HG03571 (cell line): Measurements from ENCODE around the gene ABCA8.
A peak's percentile ranks its signal among the peaks of the same experiment; 100 is the strongest.
"Not testable (repeated sequence)": the region's sequence is repeated elsewhere in the genome, so short reads cannot be mapped to it uniquely, and the experiment has no call there.

ENCODE experiments used
- ATAC-seq: cut with Tn5 transposase; IDR thresholded peaks from one replicate; pipeline ENCODE4 v1.9.1; 2021; ENCODE audit not compliant: unreplicated experiment

ABCA8 gene

GRCh38 chr17:68955181-68955841, at the start of gene ABCA8:
ABCA8 (minus strand) TSS chr17:68955392; CDS start chr17:68942034, 13,358 bp downstream.
- ATAC-seq = no peak

- not testable (repeated sequence) for ATAC-seq
These were observed 49.6 kb upstream of the ABCA8 start for GRCh38 chr17:69004759-69005158.

GRCh38 chr17:68999743-69000142, 44.6 kb upstream of the ABCA8 start:
- ATAC-seq = not testable (repeated sequence)

GRCh38 chr17:68993112-68993511, 37.9 kb upstream of the ABCA8 start:
- ATAC-seq = no peak

- no peak for ATAC-seq
These were observed 32.8 kb upstream of the ABCA8 start for GRCh38 chr17:68987966-68988365.

GRCh38 chr17:68981288-68981687, 26.1 kb upstream of the ABCA8 start:
- peak; percentile 53 for ATAC-seq

- ATAC-seq = no peak
These were observed 18.1 kb upstream of the ABCA8 start for GRCh38 chr17:68973098-68973846.

- ATAC-seq = no peak
These were observed 17.0 kb upstream of the ABCA8 start for GRCh38 chr17:68972119-68972704.

- no peak for ATAC-seq
These were observed 13.9 kb upstream of the ABCA8 start for GRCh38 chr17:68969101-68969500.

GRCh38 chr17:68963958-68964357, 8.8 kb upstream of the ABCA8 start:
- no peak for ATAC-seq

- no peak for ATAC-seq
These were observed 6.2 kb upstream of the ABCA8 start for GRCh38 chr17:68961214-68961882.

- ATAC-seq = not testable (repeated sequence)
These were observed 3.9 kb upstream of the ABCA8 start for GRCh38 chr17:68959117-68959516.

GRCh38 chr17:68957944-68958343, 2.8 kb upstream of the ABCA8 start:
- no peak for ATAC-seq

GRCh38 chr17:68954146-68954896, 871 bp downstream of the ABCA8 start:
- no peak for ATAC-seq

- ATAC-seq = no peak
These were observed 1.7 kb downstream of the ABCA8 start for GRCh38 chr17:68953340-68953997.

GRCh38 chr17:68950725-68951124, 4.5 kb downstream of the ABCA8 start:
- no peak for ATAC-seq

GRCh38 chr17:68947868-68948267, 7.3 kb downstream of the ABCA8 start:
- not testable (repeated sequence) for ATAC-seq

GRCh38 chr17:68944435-68945035, 10.7 kb downstream of the ABCA8 start:
- ATAC-seq = no peak

- not testable (repeated sequence) for ATAC-seq
These were observed 11.4 kb downstream of the ABCA8 start for GRCh38 chr17:68943812-68944182.
